GM18499 (cell line): ENCODE measurements around the gene IRAK3.
A peak's percentile ranks its signal among the peaks of the same experiment; 100 is the strongest.

Source experiments
- ATAC-seq: cut with Tn5 transposase; IDR thresholded peaks from one replicate; pipeline ENCODE4 v1.9.1; 2021; ENCODE audit warnings: moderate number of reproducible peaks; ENCODE audit not compliant: insufficient read depth, unreplicated experiment

IRAK3 gene

DNA sequence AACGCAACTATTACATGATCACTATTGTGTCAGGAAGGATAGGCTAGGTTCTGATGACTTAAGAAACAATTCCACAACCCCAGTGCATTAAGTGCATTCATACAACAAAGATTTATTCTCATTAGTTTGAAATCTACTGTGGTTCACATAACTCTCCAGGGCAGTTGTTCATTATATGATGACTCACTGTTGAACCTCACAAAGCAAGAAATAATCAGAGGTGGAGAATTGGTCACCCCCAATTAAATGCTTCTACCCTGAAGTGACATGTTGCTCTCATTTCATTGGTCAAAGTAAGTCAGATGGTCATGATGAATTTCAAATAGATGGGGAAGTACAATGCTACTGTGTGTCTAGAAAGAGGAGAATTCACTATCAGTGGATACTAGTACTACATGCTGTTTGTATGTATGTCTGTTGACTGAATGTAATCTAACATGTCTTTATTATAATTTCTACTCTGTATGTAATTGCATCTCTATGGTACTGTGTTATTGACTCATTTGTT lies 107.2 kb downstream of the IRAK3 start:
- ATAC-seq = no peak

DNA sequence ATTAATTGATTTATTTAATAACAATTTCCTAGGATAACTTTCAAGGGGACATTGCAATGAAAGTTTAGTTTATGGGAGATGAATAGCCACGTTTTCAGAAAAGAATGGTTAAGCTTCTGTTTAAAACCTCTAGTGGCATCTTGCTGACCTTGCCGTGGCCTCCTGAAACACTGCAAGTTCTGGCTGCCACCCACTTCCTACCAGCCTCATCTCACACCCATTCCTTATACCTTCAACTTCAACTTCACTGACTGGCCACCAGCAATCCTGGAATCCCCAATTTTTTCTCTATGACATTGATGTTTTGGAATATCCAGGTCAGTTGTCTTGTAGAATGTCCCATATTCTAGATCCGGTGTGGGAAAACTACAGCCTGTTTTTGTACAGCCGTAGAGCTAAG lies 108.1 kb downstream of the IRAK3 start:
- ATAC-seq = no peak

DNA sequence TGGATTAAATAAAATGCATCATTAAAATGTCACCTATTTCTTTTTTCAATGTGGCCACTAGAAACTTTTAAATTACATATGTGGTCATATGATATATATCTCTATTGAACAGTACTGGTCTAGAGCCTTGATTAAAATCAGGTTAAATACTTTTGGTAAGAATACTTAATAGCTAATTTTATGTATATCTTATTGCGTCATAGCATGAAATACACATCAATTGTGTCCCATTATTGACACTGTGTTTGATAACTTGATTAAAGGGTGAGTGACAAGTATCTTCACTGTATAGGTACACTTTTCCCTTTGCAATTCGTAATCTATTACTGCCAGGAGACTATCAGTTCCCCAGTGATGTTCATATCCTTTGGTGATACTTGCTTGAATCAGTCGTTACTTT lies 108.9 kb downstream of the IRAK3 start:
- no peak for ATAC-seq

DNA sequence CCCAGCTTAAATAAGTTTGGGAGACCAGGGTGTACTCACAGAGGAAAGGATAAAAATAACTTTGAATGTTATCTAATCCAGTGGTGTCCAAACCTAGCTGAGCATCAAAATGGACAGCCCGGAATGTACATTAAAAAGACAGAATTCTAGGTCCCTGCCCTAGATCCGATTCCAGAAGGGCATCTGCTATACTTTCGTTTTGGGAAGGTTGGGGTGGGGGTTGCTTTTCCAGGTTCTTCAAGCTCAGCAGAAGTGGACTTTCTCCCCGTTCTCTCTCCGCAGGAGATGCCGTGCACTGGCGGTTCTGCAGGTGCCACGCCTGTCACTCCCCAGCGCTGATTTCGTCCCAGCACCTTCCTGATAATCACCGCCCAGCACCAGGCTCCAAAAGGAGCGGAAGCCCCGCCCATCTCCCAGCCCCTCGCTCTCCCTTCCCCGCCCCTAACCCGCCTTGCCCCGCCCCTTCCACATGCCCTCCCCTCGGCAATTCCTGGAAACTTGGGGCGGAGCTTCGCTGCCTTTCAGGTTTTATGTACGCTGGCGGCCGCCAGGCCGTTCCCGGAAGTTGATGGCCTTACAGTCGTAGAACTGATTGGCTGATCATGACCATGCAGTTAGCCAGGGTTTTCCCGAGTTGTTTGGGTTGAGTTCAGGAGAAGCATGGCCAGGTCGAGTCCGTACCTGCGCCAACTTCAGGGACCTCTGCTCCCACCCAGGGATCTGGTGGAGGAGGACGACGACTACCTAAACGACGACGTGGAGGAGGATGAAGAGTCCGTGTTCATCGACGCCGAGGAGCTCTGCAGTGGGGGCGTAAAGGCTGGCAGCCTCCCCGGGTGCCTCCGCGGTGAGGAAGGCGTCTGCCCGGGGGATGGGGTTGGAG lies 113.2 kb downstream of the IRAK3 start, which contains the start of gene HELB:
Gene HELB (plus strand): TSS at position 550 of the 883 bp plus-strand sequence. CDS start 111 bp downstream, at position 661.
- ATAC-seq = peak; percentile 76

DNA sequence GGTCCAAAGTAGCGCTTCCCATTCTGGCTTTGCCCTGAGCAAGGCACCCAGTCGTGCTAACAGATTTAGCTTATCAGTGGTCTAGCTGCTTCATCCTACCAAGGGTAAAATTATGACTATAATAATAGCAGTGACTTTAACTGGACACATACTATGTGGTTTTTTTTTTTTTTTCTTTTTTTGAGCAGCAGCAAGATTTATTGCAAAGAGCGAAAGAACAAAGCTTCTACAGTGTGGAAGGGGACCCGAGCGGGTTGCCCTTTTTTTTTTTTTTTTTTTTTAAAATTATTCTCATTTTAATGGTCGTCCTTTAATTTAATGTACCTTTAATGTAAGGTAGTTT lies 113.8 kb downstream of the IRAK3 start:
- ATAC-seq = no peak

DNA sequence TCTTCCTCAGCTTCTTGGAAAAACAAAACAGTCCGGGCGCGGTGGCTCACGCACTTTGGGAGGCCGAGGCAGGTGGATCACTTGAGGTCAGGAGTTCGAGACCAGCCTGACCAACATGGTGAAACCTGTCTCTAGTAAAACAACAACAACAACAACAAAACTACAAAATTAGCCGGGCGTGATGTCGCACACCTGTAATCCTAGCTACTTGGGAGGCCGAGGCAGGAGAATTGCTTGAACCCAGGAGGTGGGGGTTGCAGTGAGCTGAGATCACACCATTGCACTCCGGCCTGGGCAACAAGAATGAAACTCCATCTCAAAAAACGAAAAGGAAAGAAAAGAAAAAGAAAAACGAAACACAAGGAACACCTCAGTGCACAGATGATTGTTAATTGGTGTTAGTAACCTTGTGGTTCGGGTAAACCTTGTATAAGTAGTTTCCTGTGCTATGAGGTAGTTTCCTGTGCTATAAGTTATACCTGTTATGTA lies 114.3 kb downstream of the IRAK3 start:
- ATAC-seq = peak; percentile 61
